ENCODE data around the gene NTN1. TPM values are rescaled to one million over a fixed set of nuclear protein-coding genes. Genes with fewer than 3 reads are reported as not detected.

The NTN1 gene
- total RNA-seq, 1 donor from 2014 or later = 0.45 TPM

GRCh38 chr17:9032151-9032550 lies 10.8 kb downstream of the NTN1 start:
- peaks cover 15% of the 10 kb centered on the region for H3F3A ChIP-seq (ENCODE audit: low read depth)
- no peak overlapping the region for H3K4me2 ChIP-seq
- no peak overlapping the region for H2AFZ ChIP-seq (replicated peaks)
- no peaks in the 10 kb centered on the region for H3K36me3 ChIP-seq
- TF ChIP-seq, protein P1, sequence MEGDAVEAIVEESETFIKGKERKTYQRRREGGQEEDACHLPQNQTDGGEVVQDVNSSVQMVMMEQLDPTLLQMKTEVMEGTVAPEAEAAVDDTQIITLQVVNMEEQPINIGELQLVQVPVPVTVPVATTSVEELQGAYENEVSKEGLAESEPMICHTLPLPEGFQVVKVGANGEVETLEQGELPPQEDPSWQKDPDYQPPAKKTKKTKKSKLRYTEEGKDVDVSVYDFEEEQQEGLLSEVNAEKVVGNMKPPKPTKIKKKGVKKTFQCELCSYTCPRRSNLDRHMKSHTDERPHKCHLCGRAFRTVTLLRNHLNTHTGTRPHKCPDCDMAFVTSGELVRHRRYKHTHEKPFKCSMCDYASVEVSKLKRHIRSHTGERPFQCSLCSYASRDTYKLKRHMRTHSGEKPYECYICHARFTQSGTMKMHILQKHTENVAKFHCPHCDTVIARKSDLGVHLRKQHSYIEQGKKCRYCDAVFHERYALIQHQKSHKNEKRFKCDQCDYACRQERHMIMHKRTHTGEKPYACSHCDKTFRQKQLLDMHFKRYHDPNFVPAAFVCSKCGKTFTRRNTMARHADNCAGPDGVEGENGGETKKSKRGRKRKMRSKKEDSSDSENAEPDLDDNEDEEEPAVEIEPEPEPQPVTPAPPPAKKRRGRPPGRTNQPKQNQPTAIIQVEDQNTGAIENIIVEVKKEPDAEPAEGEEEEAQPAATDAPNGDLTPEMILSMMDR (IDR thresholded peaks at IDR 0.05) = no peak
- TF ChIP-seq EZH2 (IDR thresholded peaks at IDR 0.05) (no peak), EZH2phosphoT487 (IDR thresholded peaks at IDR 0.05) (no peak)
- Mint-ChIP-seq H3K9me3 (peaks cover 2% of the 10 kb centered on the region), H3K27me3 (ENCODE audit: insufficient read depth, low read depth) (peaks cover 22% of the 10 kb centered on the region), H3K4me3 (no peak overlapping the region), H3K36me3 (no peaks in the 10 kb centered on the region), H3K27ac (no peak overlapping the region), H3K4me1 (peaks cover 16% of the 10 kb centered on the region)
- no peak overlapping the region for H3K27ac ChIP-seq
- H3K79me2 ChIP-seq (ENCODE audit: low read depth) = no peaks in the 10 kb centered on the region
- H3K9ac ChIP-seq = no peak overlapping the region
- H3K4me1 ChIP-seq = peaks cover 18% of the 10 kb centered on the region
- no peaks in the 10 kb centered on the region for H4K20me1 ChIP-seq (ENCODE audit: low read depth)
- no peak for DNase-seq (ENCODE audit: low spot score)
- peaks cover 16% of the 10 kb centered on the region for H3K27me3 ChIP-seq
- no peak overlapping the region for H3K4me3 ChIP-seq
- H3K9me3 ChIP-seq (ENCODE audit: low read depth) = no peaks in the 10 kb centered on the region

DNA sequence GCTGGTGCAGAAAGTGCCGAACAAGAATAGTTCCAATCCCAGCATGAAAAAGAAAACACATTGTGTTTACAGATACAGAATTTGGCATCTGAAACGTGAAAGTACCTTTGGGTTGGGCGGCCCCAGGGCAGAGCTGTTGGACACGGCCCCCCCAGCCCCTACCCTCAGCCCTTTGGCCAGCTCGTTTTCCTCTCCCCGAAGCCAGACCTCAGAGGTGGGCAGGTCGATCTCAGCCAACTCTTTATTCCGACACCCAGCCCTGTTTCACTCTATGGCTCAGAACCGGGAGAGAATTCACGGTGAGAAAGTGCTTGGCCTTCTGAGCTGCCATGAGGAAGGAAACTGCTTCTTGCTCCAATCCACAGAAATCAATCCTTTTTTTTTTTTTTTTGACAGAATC lies 11.3 kb downstream of the NTN1 start:
- Mint-ChIP-seq H3K4me1 (peaks cover 16% of the 10 kb centered on the region), H3K9me3 (no peaks in the 10 kb centered on the region), H3K36me3 (no peaks in the 10 kb centered on the region), H3K4me3 (no peak overlapping the region), H3K27me3 (ENCODE audit: insufficient read depth, low read depth) (peaks cover 19% of the 10 kb centered on the region), H3K27ac (no peak overlapping the region)
- Histone ChIP-seq H3K4me1 (peaks cover 18% of the 10 kb centered on the region), H3K4me3 (no peak overlapping the region), H3K9ac (no peak overlapping the region), H3F3A (ENCODE audit: low read depth) (peaks cover 15% of the 10 kb centered on the region), H4K20me1 (ENCODE audit: low read depth) (no peaks in the 10 kb centered on the region), H3K79me2 (ENCODE audit: low read depth) (no peaks in the 10 kb centered on the region), H3K9me3 (ENCODE audit: low read depth) (no peaks in the 10 kb centered on the region), H3K36me3 (no peaks in the 10 kb centered on the region), H3K27me3 (peaks cover 12% of the 10 kb centered on the region), H2AFZ (replicated peaks) (no peak overlapping the region), H3K27ac (no peak overlapping the region), H3K4me2 (no peak overlapping the region)
- DNase-seq (ENCODE audit: low spot score) = no peak
- TF ChIP-seq, protein P1 (IDR thresholded peaks at IDR 0.05) = no peak
- TF ChIP-seq EZH2 (IDR thresholded peaks at IDR 0.05) (no peak), EZH2phosphoT487 (IDR thresholded peaks at IDR 0.05) (no peak)

GRCh38 chr17:9035249-9035648 lies 13.9 kb downstream of the NTN1 start:
- H3K4me1 Mint-ChIP-seq = no peaks in the 10 kb centered on the region
- H3K27ac Mint-ChIP-seq = no peak overlapping the region
- Histone ChIP-seq H3K27me3 (peaks cover 6% of the 10 kb centered on the region), H3K27ac (no peak overlapping the region), H4K20me1 (ENCODE audit: low read depth) (no peaks in the 10 kb centered on the region), H2AFZ (replicated peaks) (no peak overlapping the region), H3K9ac (no peak overlapping the region), H3K36me3 (no peaks in the 10 kb centered on the region), H3F3A (ENCODE audit: low read depth) (no peaks in the 10 kb centered on the region), H3K4me1 (no peaks in the 10 kb centered on the region), H3K4me3 (no peak overlapping the region), H3K9me3 (ENCODE audit: low read depth) (peaks cover 6% of the 10 kb centered on the region), H3K79me2 (ENCODE audit: low read depth) (no peaks in the 10 kb centered on the region), H3K4me2 (no peak overlapping the region)
- no peak for DNase-seq (ENCODE audit: low spot score)
- peaks cover 12% of the 10 kb centered on the region for H3K27me3 Mint-ChIP-seq (ENCODE audit: insufficient read depth, low read depth)
- no peak overlapping the region for H3K4me3 Mint-ChIP-seq
- no peaks in the 10 kb centered on the region for H3K36me3 Mint-ChIP-seq
- peaks cover 10% of the 10 kb centered on the region for H3K9me3 Mint-ChIP-seq
- TF ChIP-seq, protein P1 (IDR thresholded peaks at IDR 0.05) = no peak
- TF ChIP-seq EZH2phosphoT487 (IDR thresholded peaks at IDR 0.05) (no peak), EZH2 (IDR thresholded peaks at IDR 0.05) (no peak)
